NCI-H69 (cell line): ENCODE measurements around the gene SDE2.
A peak's percentile ranks its signal among the peaks of the same experiment; 100 is the strongest.
"Not testable (repeated sequence)": the region's sequence is repeated elsewhere in the genome, so short reads cannot be mapped to it uniquely, and the experiment has no call there.

Experiments used
- DNase-seq: peaks from one replicate; lab custom pipeline; 2025; lab: John Stamatoyannopoulos, UW

The SDE2 gene

GRCh38 chr1:225975146-225975545 is 24.0 kb downstream of the SDE2 start:
- DNase-seq: not testable (repeated sequence)

- DNase-seq: no peak
These were observed 24.7 kb downstream of the SDE2 start for GRCh38 chr1:225974454-225974853.

DNA sequence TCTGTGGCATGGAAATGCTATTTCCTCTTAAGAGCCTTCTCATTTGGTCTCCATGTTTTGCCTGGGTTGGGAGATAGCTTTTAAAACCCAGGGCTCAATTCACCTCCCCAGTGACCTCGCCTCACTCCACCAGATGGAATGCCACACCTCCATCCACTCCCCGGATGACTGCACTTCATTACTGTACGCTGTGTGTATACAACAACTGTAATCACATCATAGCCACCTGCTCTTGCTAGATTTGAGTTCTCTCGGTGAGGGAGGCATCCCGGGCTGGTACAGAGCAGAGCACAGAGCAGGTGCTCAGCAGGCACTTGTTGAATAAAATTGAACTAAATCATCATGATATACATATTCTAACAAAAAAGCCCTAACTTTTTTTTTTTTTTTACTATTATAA is 26.0 kb downstream of the SDE2 start:
- DNase-seq: peak; percentile 93

DNA sequence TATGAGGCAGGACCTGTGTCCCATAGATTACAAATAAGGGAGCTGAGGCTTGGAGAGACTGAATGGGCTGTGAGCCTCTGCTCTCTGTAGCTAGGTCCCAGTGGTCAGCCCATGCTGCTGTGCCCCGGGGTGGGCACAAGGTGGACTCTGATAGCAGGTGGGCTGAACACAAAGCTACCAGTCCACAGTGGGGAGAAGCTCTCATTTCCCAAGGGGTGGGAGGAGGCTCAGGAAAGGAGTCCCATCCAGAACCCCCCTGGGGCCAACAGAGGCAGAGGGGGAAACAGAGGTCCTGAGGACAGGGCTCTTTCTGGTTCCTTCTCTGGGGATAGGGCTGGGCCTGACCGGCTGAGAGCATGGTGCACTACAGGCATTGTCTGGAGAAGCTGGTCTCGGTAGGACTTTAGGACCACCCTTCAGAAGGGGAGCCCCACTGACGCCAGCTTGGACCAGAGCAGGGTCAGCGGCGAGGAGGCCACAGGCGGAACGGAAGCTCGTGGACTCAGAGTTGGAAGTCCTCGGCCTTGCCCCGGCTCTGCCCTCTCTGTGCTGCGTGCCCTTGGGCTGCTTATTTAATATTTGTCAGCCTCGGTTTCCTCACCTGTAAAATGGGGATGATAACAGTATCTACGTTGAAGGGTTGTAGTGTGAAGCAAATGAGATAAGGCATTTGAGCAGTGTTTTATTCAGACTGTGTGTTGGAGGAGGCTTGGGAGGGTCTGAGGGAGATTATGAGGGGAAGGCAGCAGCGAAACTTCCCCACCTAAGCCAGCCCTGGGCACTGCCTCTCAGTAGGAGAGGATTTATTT is 26.6 kb downstream of the SDE2 start:
- DNase-seq: no peak

DNA sequence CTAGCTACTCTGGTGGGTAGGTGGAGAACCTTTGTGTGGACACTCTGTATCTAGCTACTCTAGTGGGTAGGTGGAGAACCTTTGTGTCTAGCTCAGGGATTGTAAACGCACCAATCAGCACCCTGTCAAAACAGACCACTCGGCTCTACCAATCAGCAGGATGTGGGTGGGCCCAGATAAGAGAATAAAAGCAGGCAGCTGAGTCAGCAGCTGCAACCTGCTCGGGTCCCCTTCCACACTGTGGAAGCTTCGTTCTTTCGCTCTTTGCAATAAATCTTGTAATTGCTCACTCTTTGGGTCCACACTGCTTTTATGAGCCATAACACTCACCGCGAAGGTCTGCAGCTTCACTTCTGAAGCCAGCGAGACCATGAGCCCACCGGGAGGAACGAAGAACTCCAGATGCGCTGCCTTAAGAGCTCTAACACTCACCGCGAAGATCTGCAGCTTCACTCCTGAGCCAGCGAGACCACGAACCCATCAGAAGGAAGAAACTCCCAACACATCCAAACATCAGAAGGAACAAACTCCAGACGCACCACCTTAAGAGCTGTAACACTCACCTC is 28.5 kb downstream of the SDE2 start:
- not testable (repeated sequence) for DNase-seq

GRCh38 chr1:225969751-225970150 is 29.4 kb downstream of the SDE2 start:
- DNase-seq: not testable (repeated sequence)

DNA sequence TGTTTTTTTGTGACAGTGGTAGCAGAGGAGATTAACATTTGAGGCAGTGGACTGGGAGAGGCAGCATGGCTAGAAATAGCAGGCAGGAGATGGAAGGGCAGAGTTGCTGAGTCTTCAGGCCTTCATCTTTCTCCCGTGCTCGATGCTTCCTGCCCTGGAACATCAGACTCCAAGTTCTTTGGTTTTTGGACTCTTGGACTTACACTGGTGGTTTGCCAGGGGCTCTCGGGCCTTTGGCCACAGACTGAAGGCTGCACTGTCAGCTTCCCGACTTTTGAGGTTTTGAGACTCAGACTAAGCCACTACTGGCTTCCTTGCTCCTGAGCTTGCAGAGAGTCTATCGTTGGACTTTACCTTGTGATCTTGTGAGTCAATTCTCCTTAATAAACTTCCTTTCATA is 33.9 kb downstream of the SDE2 start:
- DNase-seq: no peak

DNA sequence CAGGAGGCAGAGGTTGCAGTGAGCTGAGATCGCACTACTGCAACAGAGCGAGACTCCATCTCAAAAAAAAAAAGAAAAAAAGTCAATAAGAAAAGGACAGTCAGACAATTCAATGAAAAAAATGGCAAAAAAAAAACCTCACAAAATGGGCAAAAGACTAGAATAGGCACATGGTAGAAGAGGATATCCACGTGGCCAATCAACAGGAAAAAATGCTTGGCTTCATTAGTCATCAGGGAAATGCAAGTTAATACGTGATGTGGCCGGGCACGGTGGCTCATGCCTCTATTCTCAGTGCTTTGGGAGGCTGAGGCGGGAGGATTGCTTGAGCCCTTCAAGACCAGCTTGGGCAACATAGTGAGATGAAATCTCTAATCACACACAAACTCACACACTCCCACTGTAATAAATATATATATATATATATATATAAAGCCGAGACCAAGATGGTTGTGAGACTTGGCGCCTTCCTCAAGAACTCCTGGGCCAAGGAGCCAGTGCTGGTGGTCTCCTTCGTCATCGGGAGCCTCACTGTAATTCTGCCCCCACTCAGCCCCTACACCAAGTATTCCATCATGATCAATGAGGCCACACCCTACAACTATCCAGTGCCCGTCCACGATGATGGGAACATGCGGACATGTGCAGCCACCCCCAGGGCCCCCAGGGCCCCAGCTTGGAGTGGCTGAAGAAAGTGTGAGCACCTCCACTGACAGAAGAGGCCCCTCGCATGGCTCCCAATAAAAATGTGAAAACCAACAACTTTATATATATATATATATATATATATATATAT is 35.2 kb downstream of the SDE2 start:
- DNase-seq: no peak

- DNase-seq: peak; percentile 57
These were observed 36.6 kb downstream of the SDE2 start for GRCh38 chr1:225962440-225962975.

- DNase-seq: no peak
These were observed 37.3 kb downstream of the SDE2 start for GRCh38 chr1:225961659-225962439.

- no peak for DNase-seq
These were observed 41.1 kb downstream of the SDE2 start for GRCh38 chr1:225958041-225958440.

DNA sequence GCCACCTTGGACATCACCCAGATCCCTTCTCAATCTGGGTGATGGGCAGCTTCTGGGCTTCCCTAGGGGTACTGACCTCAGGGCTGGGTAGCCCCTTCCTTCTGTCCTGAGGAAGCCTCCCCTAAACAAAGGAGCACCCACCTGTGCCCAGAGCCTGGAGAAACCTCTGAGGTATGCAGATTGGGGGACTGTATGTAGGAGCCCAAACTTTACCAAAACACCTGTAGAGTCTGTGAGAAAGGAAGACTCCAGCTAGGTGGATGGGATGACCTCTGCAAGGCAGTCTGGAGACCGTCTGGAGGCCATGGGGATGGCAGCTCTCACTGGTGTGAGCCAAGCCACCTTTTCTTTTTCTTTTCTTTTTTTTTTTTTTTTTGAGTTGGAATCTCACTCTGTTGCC is 44.4 kb downstream of the SDE2 start:
- no peak for DNase-seq

- DNase-seq: no peak
These were observed 45.8 kb downstream of the SDE2 start for GRCh38 chr1:225953315-225953714.

DNA sequence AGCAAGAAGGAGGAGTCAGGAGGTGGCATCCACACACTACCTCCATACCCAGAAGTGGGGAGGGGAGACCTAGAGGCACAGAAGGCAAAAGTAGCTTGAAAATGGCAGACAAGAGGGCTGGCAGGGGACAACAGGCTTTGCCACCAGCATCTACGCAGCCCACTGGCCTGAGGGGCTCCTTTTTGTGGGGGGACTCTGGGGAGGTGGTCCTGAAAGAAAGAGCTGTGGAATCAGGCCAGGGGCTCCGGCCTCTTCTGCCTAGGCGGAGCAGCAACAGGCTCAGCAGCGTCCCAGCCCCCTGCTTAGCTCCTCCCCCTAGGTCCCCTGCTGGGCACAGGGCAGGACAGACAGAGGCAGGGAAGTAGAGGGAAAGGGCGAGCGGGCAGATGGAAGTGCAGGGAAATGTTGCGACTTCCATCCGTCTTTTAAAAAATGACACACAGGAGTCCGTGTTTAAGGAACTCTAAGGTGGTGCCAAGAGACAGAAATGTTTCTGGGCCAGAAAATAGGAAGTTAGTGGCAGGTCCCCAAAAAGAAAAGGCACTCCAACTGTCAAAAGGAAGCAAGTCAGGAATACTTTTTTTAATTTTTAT is 48.1 kb downstream of the SDE2 start:
- no peak for DNase-seq

DNA sequence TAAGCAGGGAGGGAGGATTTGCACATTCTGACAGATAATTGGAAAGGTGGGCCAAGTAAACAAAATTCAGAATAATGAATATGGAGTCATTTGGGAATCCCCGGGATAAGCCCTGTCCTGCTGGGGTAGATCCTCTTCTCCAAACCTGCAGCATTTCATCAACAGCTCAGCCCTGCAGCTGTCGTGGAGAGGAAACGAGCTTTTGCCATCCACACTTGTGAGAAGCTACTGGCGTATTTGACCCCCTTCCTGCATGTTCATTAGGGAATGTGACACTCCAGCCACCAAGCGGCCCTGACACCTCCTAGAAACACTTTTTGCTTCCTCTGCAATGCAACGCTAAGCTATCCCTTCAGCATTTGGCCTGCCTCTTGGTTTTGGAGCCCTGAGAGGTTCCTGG is 50.1 kb downstream of the SDE2 start:
- no peak for DNase-seq

- no peak for DNase-seq
These were observed 52.3 kb downstream of the SDE2 start for GRCh38 chr1:225946803-225947202.

GRCh38 chr1:225946082-225946620 is 53.0 kb downstream of the SDE2 start:
- DNase-seq: no peak

- no peak for DNase-seq
These were observed 53.6 kb downstream of the SDE2 start for GRCh38 chr1:225945564-225945963.

- DNase-seq: no peak
These were observed 54.2 kb downstream of the SDE2 start for GRCh38 chr1:225944951-225945350.

DNA sequence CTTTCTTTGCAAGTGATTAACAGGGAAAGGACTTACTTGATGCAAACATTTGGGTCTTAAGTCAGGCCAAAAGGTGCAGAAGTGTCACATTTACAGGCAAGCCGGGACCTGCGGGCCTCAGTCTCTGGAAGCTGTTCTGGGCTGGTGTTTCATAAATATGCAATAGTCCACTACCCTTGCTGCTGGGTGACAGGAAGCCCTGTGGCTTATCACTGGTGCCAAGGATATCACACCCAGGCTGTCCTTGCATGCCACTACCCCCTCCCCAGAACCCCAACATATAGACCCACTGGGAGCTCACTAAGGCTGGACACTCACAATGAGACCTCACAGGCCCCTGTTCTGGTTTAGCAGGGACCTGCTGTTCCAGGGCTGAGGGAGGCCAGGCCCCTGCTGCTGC is 54.8 kb downstream of the SDE2 start:
- DNase-seq: no peak

DNA sequence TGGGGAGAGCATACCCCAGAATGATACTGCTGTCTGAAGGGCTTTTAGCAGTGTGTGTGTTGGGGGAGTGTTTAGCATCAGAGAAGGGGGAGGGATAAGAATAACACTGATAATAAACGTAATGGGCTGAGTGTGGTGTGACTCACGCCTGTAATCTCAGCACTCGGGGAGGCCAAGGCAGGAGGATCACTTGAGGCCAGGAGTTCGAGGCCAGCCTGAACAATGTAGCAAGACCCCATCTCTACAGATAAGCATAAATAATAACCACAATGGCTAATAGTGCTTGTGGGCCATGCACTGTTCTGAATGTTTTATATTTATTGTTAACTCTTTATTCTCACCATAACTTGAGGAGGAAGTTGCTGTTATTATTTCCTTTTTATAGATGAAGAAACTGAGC is 55.6 kb downstream of the SDE2 start:
- no peak for DNase-seq
